Osteocyte (in vitro differentiated cells): Measurements from ENCODE around the gene OSCP1. TPM values are rescaled to one million over a fixed set of nuclear protein-coding genes. Genes with fewer than 3 reads are reported as not detected.

Source experiments
- DNase-seq: peaks from one replicate; pipeline ENCODE4 v3.0.0; 2021; ENCODE audit warnings: mixed read lengths; ENCODE audit not compliant: unreplicated experiment; ENCODE audit errors: extremely low spot score
- H3K27ac Mint-ChIP-seq: one replicate; pipeline ENCODE4 v1.8.0; 2021; ENCODE audit warnings: mild to moderate bottlenecking, mixed read lengths; ENCODE audit not compliant: unreplicated experiment
- H3K27me3 Mint-ChIP-seq: one replicate; pipeline ENCODE4 v1.8.0; 2021; ENCODE audit warnings: mixed read lengths; ENCODE audit not compliant: unreplicated experiment
- H3K36me3 Mint-ChIP-seq: one replicate; pipeline ENCODE4 v1.8.0; 2021; ENCODE audit warnings: mixed read lengths; ENCODE audit not compliant: unreplicated experiment
- H3K4me1 Mint-ChIP-seq: one replicate; pipeline ENCODE4 v1.8.0; 2021; ENCODE audit warnings: mixed read lengths; ENCODE audit not compliant: unreplicated experiment
- H3K4me3 Mint-ChIP-seq: one replicate; pipeline ENCODE4 v1.8.0; 2021; ENCODE audit warnings: mild to moderate bottlenecking, moderate library complexity, mixed read lengths; ENCODE audit not compliant: unreplicated experiment
- H3K9me3 Mint-ChIP-seq: one replicate; pipeline ENCODE4 v1.8.0; 2021; ENCODE audit warnings: mixed read lengths; ENCODE audit not compliant: unreplicated experiment
- total RNA-seq: library from RNA; stranded (reverse); gene quantifications from 2 replicates; pipeline ENCODE4 v1.2.1, GENCODE V29; 2021
- TF ChIP-seq, protein P1 (sequence below): fragments of 200-600 bp; sonication (generic); IDR thresholded peaks from 2 replicates; pipeline ENCODE4 v1.5.0; 2021; ENCODE audit warnings: antibody characterized with exemption, mild to moderate bottlenecking, moderate library complexity

The OSCP1 gene
- total RNA-seq, 1 donor from 2014 or later, result 5.0 TPM

DNA sequence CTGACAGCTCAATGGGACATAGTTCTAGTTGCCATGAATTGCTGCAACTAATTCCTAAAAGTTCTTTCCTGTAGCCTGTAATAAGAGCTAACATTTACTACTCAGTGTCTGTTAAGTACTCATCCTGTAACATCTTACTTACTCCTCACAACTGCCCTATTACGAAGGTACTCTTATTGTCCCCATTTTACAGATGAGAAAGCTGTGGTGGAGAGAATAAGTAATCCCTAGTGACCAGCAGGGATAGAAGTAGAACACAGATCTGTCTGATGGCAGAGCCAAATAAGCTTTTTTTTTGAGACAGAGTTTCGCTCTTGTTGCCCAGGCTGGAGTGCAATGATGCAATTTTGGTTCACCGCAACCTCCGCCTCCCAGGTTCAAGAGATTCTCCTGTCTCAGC lies 67.6 kb downstream of the OSCP1 start:
- Mint-ChIP-seq H3K9me3 (no peaks in the 10 kb centered on the region), H3K4me1 (peaks cover 46% of the 10 kb centered on the region), H3K27ac (no peak overlapping the region), H3K36me3 (peaks cover 4% of the 10 kb centered on the region), H3K4me3 (no peak overlapping the region), H3K27me3 (no peaks in the 10 kb centered on the region)
- TF ChIP-seq, protein P1, sequence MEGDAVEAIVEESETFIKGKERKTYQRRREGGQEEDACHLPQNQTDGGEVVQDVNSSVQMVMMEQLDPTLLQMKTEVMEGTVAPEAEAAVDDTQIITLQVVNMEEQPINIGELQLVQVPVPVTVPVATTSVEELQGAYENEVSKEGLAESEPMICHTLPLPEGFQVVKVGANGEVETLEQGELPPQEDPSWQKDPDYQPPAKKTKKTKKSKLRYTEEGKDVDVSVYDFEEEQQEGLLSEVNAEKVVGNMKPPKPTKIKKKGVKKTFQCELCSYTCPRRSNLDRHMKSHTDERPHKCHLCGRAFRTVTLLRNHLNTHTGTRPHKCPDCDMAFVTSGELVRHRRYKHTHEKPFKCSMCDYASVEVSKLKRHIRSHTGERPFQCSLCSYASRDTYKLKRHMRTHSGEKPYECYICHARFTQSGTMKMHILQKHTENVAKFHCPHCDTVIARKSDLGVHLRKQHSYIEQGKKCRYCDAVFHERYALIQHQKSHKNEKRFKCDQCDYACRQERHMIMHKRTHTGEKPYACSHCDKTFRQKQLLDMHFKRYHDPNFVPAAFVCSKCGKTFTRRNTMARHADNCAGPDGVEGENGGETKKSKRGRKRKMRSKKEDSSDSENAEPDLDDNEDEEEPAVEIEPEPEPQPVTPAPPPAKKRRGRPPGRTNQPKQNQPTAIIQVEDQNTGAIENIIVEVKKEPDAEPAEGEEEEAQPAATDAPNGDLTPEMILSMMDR, result no peak
- DNase-seq, result no peak

DNA sequence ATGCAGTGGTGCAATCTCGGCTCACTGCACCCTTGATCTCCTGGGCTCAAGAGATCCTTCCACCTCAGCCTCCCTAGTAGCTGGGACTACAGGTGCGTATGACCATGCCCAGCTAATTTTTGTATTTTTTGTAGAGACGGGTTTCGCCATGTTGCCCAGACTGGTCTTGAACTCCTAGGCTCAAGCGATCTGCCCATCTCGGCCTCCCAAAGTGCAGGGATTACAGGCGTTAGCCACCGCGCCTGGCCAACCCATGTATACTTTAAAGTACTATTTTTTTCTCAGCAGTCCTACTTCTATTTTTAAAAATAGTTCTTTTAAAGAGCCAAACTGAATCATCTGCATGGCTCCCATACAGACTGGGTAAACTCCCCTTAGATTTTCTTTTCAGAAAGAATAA lies 68.0 kb downstream of the OSCP1 start:
- TF ChIP-seq, protein P1, result no peak
- Mint-ChIP-seq H3K4me3 (no peak overlapping the region), H3K27me3 (no peaks in the 10 kb centered on the region), H3K9me3 (no peaks in the 10 kb centered on the region), H3K4me1 (peaks cover 42% of the 10 kb centered on the region), H3K27ac (peak overlapping the region; percentile 57), H3K36me3 (peaks cover 4% of the 10 kb centered on the region)
- no peak for DNase-seq

DNA sequence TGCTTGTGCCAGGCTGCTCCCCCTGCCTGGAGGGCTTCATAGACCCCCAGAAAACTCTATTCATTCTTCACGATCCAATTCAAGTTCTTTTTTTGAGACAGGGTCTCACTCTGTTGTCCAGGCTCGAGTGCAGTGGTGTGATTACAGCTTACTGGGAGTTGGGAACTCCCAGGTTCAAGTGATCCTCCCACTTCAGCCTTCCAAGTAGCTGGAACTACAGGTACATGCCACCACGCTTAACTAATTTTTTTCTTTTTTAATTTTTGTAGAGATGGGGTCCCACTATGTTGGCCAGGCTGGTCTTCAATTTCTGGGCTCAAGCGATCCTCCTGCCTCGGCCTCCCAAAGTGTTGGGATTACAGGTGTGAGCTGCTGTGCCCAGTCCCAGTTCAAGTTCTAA lies 68.8 kb downstream of the OSCP1 start:
- Mint-ChIP-seq H3K27me3 (no peaks in the 10 kb centered on the region), H3K4me1 (peaks cover 35% of the 10 kb centered on the region), H3K4me3 (no peak overlapping the region), H3K27ac (peak overlapping the region; percentile 1), H3K9me3 (no peaks in the 10 kb centered on the region), H3K36me3 (peaks cover 4% of the 10 kb centered on the region)
- no peak for DNase-seq
- TF ChIP-seq, protein P1, result no peak

DNA sequence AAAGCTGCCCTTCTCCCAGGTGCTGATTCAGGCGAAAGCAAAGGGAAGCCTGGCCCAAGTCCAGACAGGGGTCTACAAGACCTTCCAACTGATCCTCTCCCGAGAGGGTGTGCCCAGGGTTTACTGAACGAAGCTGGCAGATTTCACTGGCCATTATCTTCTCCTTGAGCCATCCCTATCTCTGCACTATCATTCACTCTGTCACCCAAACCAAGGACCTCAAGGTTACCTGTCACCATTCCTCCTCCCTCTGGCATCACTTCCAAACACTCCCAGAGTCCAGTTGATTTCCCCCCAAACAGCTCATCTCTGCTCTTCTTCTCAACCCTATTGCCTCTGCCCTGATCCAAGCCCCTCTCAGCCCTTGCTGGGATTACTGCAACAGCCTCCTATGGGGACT lies 69.5 kb downstream of the OSCP1 start:
- H3K36me3 Mint-ChIP-seq, result peaks cover 4% of the 10 kb centered on the region
- H3K4me1 Mint-ChIP-seq, result peaks cover 41% of the 10 kb centered on the region
- H3K27ac Mint-ChIP-seq, result peak overlapping the region; percentile 21
- DNase-seq, result no peak
- TF ChIP-seq, protein P1, result no peak
- H3K27me3 Mint-ChIP-seq, result no peaks in the 10 kb centered on the region
- no peak overlapping the region for H3K4me3 Mint-ChIP-seq
- no peaks in the 10 kb centered on the region for H3K9me3 Mint-ChIP-seq

DNA sequence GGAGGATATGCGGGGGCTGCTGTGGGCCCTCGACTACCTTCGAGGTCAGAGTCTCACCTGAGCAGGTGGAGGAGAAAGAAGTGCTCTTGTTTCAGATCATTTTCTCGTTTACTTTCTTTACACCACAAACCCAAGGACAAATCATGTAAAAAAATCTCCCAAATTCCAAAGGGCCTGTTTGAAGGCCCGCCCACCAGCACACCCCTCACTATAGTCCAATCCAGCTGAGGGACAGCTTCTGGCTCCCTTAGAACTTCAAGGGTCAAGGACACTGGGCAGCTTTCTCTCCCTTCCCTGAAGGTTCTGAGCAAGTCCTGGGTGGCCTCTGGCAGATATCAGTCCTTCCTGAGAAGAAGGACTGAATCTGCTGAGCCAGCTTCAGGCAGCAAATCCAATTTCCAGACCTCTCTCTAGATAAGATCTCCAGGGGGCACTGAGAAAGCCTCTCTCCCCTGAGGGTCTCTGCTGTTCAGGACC lies 70.1 kb downstream of the OSCP1 start:
- Mint-ChIP-seq H3K4me3 (no peak overlapping the region), H3K27me3 (no peaks in the 10 kb centered on the region)
- TF ChIP-seq, protein P1, result no peak

More for the DNA sequence above, 70.1 kb downstream of the OSCP1 start:
- H3K4me1 Mint-ChIP-seq, result peaks cover 46% of the 10 kb centered on the region
- DNase-seq, result no peak
- H3K36me3 Mint-ChIP-seq, result peaks cover 4% of the 10 kb centered on the region
- H3K27ac Mint-ChIP-seq, result peak overlapping the region; percentile 31
- no peaks in the 10 kb centered on the region for H3K9me3 Mint-ChIP-seq
